MCF 10A (cell line): ENCODE results near the gene SETSIP. TPM values are rescaled to one million over a fixed set of nuclear protein-coding genes. Genes with fewer than 3 reads are reported as not detected.

Experiments used
- BruUV-seq: library from RNA; stranded (reverse); fragments of 400-500 nt; replicated peaks from 2 replicates; lab custom pipeline; 2021; lab: Mats Ljungman, UMichigan
- CTCF ChIA-PET: fragments of 300-600 bp; sonication (Branson Sonifier 250); formaldehyde crosslinking; extraction: SDS; loops from one replicate; lab custom pipeline; 2021; ENCODE audit warnings: antibody characterized with exemption, inconsistent platforms; lab: Yijun Ruan, JAX
- POLR2A ChIA-PET: fragments of 300-600, 350-650 bp; sonication (Branson Sonifier 250); formaldehyde crosslinking; extraction: SDS; loops from one replicate; lab custom pipeline; 2020; ENCODE audit warnings: antibody characterized with exemption, inconsistent platforms; lab: Yijun Ruan, JAX
- DNase-seq: peaks from one replicate; pipeline ENCODE4 v3.0.0-alpha.2; 2018; ENCODE audit not compliant: unreplicated experiment
- H3K27ac Mint-ChIP-seq: one replicate; pipeline ENCODE4 v1.8.0; 2022; ENCODE audit warnings: mild to moderate bottlenecking, low read depth, mixed read lengths; ENCODE audit not compliant: unreplicated experiment
- H3K27me3 Mint-ChIP-seq: one replicate; pipeline ENCODE4 v1.8.0; 2022; ENCODE audit warnings: mixed read lengths; ENCODE audit not compliant: insufficient read depth, unreplicated experiment
- H3K36me3 Mint-ChIP-seq: one replicate; pipeline ENCODE4 v1.8.0; 2022; ENCODE audit warnings: mild to moderate bottlenecking, moderate library complexity, mixed read lengths; ENCODE audit not compliant: insufficient read depth, unreplicated experiment
- H3K4me1 Mint-ChIP-seq: one replicate; pipeline ENCODE4 v1.8.0; 2022; ENCODE audit warnings: mixed read lengths; ENCODE audit not compliant: insufficient read depth, unreplicated experiment
- H3K4me3 Mint-ChIP-seq: one replicate; pipeline ENCODE4 v1.8.0; 2022; ENCODE audit warnings: mild to moderate bottlenecking, moderate library complexity, mixed read lengths; ENCODE audit not compliant: unreplicated experiment
- H3K9me3 Mint-ChIP-seq: one replicate; pipeline ENCODE4 v1.8.0; 2022; ENCODE audit warnings: mixed read lengths; ENCODE audit not compliant: unreplicated experiment
- CTCF ChIP-seq: fragments of 200-600 bp; IDR thresholded peaks from one replicate; pipeline ENCODE4 v1.8.0; 2022; ENCODE audit warnings: antibody characterized with exemption, mild to moderate bottlenecking; ENCODE audit not compliant: unreplicated experiment
- intact Hi-C: fragments of 100-400 bp; cut with micrococcal nuclease; formaldehyde crosslinking; loops from 2 replicates; pipeline ENCODE4 v1.14.1; 2022
- total RNA-seq: library from RNA; stranded (reverse); gene quantifications from 2 replicates; pipeline ENCODE4 v1.2.3, GENCODE V29; 2022

SETSIP gene
- total RNA-seq, 1 experiment from 2014 or later, result not detected

GRCh38 chr1:92108631-92109030, 33.4 kb upstream of the SETSIP start:
- no peaks in the 10 kb centered on the region for H3K4me1 Mint-ChIP-seq
- TF ChIP-seq CTCF, result no peak
- POLR2A ChIA-PET, result no interaction called here
- H3K9me3 Mint-ChIP-seq, result no peaks in the 10 kb centered on the region
- peaks cover 7% of the 10 kb centered on the region for H3K36me3 Mint-ChIP-seq
- no peaks in the 10 kb centered on the region for H3K27me3 Mint-ChIP-seq
- BruUV-seq, result no TSS peak
- H3K4me3 Mint-ChIP-seq, result no peak overlapping the region
- intact Hi-C loops, result no loop called here
- H3K27ac Mint-ChIP-seq, result no peak overlapping the region
- no peak for DNase-seq
- CTCF ChIA-PET, result interaction anchor here (0.5 to 0.6 kb wide), 2 partner anchors 9 to 99 kb away, joined by 3 to 4 read pairs; no protein-coding TSS in a partner anchor

- H3K27me3 Mint-ChIP-seq, result no peaks in the 10 kb centered on the region
- CTCF ChIA-PET, result no interaction called here
- no peaks in the 10 kb centered on the region for H3K9me3 Mint-ChIP-seq
- no peaks in the 10 kb centered on the region for H3K4me1 Mint-ChIP-seq
- TF ChIP-seq CTCF, result no peak
- no TSS peak for BruUV-seq
- H3K36me3 Mint-ChIP-seq, result peaks cover 7% of the 10 kb centered on the region
- POLR2A ChIA-PET, result interaction anchor here (0.7 kb wide), 1 partner anchor 20 kb away, joined by 3 read pairs; no protein-coding TSS in a partner anchor
- no peak overlapping the region for H3K4me3 Mint-ChIP-seq
- no peak overlapping the region for H3K27ac Mint-ChIP-seq
- no peak for DNase-seq
- intact Hi-C loops, result no loop called here
Measured at GRCh38 chr1:92105546-92106081, 30.4 kb upstream of the SETSIP start.

GRCh38 chr1:92096317-92096716, 21.1 kb upstream of the SETSIP start:
- ChIA-PET CTCF (no interaction called here), POLR2A (interaction anchor here (0.6 kb wide), 1 partner anchor 8 kb away, joined by 3 read pairs; no protein-coding TSS in a partner anchor)
- Mint-ChIP-seq H3K27ac (peak overlapping the region; percentile 52), H3K36me3 (no peaks in the 10 kb centered on the region), H3K4me3 (no peak overlapping the region), H3K4me1 (peaks cover 11% of the 10 kb centered on the region), H3K27me3 (no peaks in the 10 kb centered on the region), H3K9me3 (peaks cover 8% of the 10 kb centered on the region)
- no TSS peak for BruUV-seq
- no peak for TF ChIP-seq CTCF
- DNase-seq, result peak; percentile 37
- intact Hi-C loops, result no loop called here

- ChIA-PET CTCF (no interaction called here), POLR2A (interaction anchor here (0.6 kb wide), 1 partner anchor 9 kb away, joined by 3 read pairs; no protein-coding TSS in a partner anchor)
- peak overlapping the region; percentile 52 for H3K27ac Mint-ChIP-seq
- H3K9me3 Mint-ChIP-seq, result peaks cover 8% of the 10 kb centered on the region
- H3K4me3 Mint-ChIP-seq, result no peak overlapping the region
- no peak for TF ChIP-seq CTCF
- DNase-seq, result no peak
- H3K36me3 Mint-ChIP-seq, result no peaks in the 10 kb centered on the region
- H3K27me3 Mint-ChIP-seq, result no peaks in the 10 kb centered on the region
- no TSS peak for BruUV-seq
- intact Hi-C loops, result no loop called here
- H3K4me1 Mint-ChIP-seq, result peaks cover 11% of the 10 kb centered on the region
Measured at GRCh38 chr1:92095874-92096273, 20.7 kb upstream of the SETSIP start.
